NOMO-1 treated with dmso at 0.1 percent for 144 hours (cell line): Measurements from ENCODE around the gene NOTUM.

ENCODE experiments used
- DNase-seq: peaks from one replicate; lab custom pipeline; 2025; ENCODE audit not compliant: unreplicated experiment; lab: John Stamatoyannopoulos, UW

Gene NOTUM

DNA sequence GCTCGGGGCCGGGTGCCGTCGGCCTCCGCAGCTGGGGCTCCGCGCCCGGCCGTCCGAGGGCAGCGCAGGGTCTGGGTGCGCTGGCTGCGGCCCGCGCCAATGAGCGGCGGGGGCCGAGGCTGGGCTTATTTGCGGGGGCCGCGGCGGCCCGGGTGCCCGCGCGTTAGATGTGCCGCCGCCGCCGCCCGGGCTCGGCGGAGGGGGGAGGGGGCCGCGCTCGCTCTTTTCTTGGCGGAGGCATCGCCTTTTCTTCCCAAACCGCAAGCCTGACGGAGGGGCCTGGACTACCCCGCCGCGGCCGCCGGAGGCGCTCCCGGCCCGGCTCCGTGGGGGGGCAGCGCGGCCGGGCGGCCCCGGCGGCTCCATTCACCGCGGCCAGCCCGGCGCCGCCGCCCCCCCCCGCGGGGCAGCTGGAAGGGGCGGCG is at the start of gene NOTUM:
NOTUM (minus strand) TSS at position 101 of the 425 bp plus-strand sequence. CDS start 278 bp downstream, outside the sequence.
- DNase-seq: no peak

DNA sequence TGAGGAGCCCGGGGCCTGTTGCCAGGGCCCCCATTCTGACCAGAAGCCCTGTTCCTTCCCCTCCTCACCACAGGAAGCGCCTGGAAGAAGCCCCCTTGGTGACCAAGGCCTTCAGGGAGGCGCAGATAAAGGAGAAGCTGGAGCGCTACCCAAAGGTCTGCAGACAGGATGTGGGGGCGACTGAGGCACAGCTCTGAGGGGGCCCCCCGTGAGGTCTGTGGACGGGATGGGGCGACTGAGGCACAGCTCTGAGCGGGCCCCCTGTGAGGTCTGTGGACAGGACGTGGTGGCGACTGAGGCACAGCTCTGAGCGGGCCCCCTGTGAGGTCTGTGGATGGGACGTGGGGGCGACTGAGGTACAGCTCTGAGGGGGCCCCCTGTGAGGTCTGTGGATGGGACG is 48.4 kb upstream of the NOTUM start:
- DNase-seq: no peak

DNA sequence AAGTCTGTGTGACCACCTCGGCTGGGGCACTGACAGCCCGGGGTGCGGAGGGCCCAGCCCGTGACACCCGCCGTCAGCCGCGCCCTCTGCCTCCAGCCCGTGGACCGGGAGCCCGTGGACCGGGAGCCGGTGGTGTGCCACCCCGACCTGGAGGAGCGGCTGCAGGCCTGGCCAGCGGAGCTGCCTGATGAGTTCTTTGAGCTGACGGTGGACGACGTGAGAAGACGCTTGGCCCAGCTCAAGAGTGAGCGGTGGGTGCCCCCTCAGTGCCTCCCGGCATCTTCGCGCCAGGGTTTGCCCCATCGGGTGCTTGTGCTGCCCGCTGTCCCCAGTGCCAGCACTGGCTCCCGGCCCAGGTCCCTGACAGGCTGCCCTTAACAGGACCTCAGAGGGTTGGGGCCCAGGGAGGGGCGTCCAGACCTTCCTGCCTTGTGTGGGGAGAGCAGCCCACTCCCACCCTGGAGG is 48.0 kb upstream of the NOTUM start:
- DNase-seq: no peak

DNA sequence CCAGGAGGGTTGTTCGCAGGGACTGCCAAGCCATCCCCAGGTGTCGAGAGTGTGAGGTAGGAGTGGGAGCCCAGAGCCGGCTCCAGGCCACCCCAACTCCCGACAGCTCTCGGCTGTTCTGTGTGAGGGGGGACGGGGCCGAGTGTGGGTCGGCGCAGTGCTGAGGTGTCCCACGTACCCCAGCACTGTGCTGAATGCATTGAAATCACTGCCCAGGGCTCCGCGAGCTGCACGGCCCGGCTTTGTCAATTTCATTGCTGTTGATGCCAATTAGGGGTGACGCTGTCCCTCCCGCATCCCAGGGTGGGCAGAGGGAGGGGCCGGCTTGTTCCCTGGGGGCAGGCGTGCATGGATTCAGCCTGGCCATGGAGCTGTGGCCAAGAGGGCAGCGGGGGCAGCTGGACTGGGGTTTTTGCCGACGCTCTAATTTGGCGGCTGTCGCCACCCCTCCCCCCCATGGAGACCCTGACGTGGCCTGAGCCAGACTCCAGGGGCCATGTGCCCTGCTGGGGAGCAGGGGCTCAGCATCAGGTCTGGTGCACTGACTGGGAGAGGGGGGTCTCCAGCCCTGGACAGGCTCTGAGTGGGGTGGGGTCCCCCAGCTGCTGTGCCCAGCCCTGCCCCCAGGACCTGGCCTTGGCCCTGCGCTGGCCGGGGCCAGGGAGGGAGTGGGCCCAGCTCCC is 47.4 kb upstream of the NOTUM start:
- DNase-seq: no peak

DNA sequence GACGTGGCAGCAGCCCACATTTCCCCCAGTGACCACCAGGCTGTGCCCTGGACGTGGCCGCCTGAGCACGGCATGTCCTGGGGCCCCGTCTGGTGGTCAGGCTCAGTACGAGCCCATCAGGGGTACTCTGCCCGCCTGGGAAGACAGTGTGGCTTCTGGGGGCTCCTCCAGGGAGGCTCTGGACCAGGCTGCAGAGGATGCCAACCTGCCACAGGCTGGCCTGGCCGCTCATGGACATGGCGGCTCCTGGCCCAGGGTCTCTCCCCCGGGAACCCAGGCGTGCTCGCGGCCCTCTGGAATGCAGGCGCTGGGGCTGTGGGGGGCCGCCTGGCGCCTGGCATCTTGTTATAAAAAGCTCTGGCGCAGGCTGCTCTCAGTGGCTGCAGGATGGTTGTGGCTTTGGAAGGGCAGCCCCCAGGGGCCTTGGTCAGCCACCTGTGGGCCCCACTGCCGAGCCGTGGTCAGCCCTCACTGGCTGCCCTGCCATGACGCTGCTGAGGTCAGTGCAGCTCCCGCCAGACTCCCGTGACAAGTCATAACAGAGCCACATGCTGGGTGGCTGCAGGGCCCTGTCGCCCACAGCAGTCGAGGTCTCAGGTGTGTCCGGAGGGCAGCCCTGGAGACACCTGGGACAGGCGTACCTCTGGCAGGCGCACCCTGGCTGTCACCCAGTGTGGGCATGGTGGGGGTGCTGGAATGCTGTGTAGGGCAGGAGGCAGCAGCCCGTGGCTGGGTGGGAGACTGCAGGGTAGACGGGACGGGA is 46.7 kb upstream of the NOTUM start:
- DNase-seq: no peak

DNA sequence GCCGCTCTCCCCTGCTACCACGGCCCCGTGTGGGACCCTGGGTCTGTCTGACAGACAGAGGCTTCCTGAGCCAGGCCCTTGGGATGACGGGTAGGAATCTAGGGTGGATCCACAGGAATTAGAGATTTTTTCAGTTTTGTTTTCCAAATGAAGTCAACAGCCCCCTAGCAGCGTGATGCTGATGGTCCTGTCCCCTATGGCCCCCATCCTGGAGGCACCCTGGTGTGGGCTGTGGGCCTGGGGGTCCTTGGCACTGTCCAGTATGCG is 46.2 kb upstream of the NOTUM start:
- DNase-seq: no peak

DNA sequence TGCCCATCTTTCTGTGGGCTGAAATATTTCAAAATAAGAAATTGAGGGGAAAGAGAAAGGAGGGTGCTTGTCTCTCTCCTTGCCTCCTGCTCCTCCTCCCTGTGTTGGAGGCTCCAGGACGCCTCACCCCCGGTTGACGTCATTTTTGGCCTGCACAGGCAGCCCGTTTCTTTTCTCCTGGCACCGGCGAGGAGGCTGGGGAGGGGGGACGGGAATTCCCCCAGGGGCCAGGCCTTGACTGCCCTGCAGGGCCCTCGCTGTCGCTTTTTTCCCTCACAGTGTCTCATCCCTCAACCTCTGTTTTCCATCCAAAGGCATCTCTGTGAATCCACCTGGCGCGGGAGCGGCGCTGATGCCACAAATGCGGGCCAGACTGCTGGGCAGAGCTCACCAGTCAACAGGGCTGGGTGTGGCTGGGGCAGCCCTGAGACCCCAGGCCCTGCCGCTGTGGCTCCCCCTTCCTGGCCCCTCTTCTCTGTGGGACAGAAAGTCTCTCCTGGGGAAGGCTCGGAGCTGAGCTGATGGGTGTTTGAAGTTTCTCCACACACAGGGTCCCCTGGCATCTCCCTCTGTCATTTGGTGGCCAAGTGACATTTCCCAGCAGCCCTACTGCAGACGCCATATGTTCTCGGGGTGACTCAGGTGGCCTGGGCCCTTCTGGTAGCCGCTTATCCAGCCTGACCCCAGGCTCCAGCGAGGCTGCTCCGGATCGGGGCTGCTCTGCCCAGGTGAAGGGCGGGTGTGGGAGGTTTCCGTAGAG is 45.7 kb upstream of the NOTUM start:
- no peak for DNase-seq

DNA sequence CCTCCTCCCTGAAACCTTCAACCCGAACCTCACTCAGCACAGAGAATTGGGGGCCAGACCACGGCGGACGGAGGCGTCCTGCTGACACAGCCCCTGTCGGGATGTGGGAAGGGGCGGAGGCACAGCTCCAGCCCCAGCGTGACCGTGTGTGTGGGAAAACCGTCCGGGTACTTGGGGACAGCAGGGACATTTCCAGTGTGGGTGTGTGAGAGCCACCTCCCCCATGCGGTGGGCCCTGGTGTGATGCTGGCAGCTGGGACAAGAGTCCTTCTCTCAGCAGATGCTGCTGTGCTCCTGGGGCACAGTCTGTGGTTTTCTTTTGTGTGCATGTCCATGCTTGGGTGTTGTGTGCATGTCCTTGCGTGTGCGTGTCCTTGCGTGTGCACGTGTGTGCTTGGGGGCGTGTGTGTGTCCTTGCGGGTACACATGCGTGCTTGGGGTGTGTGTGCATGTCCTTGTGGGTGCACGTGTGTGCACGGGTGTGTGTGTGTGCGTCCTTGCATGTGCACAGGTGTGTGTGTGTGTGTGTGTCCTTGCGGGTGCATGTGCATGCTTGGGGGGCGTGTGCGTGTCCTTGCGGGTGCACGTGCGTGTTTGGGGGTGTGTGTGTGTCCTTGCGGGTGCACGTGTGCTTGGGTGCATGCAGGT is 44.8 kb upstream of the NOTUM start:
- DNase-seq: no peak

DNA sequence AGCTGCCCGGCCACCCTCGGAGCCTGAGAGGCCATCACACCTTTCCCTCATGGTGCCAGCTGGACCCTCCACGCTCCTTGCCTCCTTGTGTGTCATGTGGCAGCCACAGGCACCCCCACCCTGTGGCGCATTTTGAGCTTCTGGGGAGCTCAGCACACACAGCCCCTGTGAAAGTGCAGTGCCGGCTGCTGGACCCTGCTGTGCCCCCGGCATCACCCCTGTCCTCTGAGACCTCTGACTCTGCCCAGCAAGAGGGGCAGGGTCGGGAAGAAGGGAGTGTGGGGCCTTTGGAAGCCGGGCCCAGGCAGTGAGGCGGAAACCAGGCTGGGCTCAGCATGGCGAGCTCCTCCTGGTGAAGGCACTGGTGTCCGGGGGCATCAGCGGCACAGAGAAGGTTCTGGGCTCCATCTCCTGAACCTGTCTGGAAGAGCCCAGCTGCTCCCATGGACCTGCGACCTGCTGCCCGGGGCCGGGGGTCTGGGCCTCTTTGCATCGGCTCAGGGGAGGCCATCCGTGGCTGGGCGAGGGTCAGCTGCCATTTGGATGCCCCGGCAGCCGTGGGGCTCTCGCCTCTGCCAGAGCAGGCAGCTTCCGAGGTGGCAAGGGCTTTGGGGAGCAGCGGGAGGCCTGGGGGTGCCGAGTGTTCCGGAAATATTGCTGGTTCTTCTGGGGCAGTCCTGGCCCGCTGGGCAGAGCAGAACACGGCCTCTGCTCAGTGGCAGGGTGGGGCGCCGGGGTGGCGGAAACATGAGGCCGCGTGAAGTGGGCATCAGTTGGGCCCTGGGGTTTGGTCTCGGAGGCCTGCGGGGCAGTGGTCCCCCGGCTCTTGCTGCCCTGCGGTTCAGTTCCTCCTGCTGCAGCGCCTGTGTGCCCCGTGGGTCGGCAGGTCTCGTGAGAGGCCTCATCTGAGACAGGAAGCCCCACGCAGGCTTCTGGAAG is 43.8 kb upstream of the NOTUM start:
- DNase-seq: no peak

DNA sequence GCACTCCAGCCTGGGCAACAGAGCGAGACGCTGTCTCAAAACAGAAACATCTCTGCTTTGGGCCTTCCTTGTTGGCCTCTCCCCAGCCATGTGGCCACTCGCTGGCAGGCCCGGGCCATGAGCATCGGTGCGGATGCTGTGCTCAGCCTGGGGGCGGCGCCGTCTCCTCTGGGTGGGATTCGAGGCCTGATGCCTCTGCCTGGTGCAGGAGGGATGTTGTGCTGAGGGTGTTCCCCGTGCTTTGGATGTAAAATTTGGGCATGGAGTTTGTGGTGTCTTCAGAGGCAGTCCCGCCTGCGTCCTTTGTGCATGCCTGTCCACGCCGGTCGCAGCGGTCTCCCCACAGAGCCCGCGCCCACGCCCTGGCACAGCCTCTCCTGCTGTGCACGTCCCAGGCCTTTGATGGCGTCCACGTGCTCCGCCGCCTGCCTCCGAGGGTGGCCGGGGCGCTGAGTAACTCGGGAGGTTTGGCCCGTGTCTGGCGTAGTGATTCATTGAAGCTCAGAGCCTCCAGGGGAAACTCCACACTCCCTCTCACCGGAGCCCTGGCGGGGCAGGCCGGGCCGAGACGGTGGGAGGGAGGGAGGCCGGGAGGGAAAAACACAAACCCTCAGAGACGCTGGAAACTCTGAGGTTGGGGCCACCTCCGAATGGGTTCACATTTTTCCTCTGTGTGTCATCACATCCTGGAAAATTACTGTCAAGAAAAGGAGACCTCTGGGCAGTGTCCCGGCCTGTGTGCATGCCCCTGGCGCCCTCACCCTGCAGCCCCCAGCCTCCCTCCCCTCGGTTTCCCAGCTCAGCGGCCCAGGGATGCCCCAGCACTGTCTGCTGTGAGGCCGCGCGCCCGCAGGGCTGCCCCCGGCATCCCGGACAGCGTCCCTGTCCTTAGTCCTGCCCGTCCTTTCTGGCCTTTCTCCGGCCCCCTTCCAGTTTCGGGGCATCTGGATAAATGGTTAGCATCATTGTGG is 42.7 kb upstream of the NOTUM start:
- no peak for DNase-seq

DNA sequence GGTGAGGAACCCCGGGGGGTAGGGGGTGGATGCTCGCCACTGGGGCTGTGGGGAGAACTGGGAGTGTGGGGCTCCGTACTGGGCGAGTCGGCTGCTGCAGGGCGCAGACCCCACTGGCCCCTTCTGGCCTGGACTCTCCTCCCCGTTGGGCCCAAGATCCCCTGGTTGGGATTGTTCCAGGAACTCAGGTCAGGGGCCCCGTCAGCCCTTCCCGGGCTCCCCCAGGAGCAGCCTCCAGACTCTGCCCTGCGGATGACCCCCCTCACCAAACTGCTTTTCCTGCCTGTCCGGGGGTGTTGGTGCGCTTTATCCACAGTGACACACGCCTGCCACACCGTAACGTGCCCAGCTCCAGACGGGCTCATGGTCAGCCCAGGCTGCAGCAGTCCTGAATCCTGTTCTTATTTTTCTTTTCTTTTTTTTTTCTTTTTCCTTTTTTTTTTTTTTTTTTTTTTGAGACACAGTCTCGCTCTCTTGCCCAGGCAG is 40.6 kb upstream of the NOTUM start:
- no peak for DNase-seq

DNA sequence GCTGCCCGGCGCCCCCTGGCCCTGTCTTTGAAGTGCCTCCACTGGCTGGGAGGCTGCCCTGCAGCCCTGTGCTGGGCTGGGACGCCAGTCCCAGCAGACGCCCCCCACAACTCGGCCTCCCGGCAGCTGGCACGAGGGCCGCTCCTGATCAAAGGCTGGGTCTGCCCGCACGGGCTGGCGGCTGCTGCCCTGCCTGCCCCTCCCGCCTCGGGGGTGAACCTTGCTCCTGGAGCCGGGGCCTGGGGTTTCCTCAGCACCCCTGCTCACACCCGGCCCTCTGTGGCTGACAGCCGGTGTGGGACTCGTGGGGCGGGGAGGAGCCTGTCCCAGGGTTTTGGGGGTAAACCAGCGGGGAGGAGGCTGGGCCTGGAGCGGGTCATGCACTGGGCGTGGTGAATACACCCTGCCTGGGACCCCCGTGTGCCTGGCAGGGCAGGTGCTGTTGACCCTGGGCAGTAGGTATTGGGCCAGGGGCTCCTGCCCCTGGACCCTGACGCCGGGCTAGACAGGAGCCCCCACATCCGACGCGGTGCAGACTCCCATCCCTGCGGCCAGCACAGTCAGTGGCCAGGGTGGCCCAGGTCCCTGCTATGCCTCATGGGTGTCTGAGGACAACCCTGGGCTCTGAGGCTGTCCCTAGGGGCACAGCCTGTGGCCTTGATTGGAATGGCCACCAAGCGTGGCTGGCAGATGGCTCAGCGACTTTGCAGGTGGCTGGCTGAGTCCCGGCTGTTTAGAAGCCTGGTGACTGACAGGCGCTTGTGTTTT is 40.0 kb upstream of the NOTUM start:
- no peak for DNase-seq

DNA sequence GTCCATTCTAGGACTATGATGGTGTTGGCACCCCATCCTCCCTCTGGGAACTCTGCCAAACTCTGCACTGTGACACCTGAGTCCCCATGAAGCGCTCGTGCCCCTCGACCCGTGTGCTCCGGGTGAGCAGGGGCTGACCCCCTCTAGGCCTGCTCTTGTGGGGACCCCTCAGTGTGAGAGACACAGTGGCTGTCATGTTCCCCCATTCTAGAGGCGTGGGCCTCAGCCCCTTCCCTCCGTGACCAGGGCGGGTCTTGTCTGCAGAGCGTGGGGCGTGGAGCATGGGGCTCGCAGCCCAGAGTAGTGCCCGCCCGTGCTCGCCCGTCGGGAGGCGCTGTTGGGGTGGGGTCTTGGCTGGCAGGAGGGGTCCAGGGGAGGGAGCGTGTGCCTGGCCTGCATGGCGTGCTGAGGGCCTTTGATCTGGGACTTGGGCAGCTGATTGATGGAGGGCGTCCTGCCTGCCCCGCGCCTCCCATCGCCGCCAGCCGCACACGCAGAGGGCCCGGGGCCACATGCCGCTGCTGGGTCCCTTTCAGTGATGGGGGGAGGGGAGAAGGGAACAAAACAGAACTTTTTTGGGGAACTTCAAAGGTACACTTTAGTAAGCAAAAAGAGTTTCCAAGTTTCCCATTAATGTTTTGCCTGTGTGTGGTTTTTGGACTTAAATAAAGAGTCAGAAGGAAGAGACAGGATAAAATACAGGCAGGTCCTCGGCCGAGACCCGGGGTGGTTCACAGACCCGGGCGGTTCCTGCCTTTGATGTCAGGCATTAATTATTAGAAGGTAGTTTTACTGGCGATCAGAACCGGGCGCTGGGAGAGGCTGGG is 39.2 kb upstream of the NOTUM start:
- no peak for DNase-seq

DNA sequence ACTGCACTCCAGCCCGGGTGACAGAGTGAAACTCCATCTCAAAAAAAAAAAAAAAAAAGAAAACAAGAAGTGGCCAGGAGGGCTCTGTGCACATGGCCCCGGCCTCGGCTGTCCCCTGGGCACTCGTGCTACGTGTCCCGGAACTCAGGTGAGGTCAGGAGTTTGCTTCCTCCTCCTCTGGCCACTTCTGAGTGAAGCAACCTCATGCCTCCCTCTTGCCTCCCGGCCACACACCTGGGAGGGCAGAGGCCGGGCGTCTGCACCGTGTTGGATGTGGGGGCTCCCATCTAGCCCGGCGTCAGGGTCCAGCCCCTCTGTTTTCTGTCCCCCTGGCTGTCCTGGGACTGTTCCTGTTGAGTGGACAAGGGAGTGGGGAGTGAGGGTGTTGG is 38.6 kb upstream of the NOTUM start:
- no peak for DNase-seq

DNA sequence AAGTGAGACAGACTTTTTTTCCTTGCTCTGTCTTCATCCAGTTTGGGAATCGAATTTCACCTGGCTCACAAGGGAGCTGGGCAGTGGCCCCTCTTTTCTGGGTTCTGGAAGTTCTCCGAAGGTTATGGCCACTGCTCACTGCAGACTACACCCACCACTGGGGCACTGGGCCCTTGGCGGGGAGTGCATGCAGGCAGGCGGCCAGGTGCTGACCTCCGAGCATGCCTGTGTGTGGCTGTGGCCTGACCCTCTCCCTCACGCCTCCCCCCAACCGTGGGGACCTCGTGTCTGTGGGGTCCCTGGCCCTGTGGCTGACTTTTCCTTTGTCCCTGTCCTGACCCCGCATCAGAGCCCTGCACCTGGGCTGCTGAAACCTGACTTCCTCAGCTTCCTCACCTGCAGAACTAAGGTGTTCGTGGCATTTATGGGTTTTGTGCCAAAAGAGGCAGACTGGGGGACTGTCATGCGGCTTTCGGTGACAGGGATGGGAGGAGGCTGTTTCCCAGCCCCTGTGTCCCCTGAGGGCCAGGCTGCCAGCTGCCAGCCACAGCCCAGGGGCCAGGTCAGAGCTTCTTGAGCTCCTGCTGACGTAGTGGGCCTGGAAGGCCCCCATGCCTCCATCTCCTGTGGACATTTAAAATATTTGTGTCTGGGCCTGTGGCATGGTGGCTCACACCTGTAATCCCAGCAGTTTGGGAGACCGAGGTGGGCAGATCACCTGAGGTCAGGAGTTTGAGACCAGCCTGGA is 37.9 kb upstream of the NOTUM start:
- no peak for DNase-seq

DNA sequence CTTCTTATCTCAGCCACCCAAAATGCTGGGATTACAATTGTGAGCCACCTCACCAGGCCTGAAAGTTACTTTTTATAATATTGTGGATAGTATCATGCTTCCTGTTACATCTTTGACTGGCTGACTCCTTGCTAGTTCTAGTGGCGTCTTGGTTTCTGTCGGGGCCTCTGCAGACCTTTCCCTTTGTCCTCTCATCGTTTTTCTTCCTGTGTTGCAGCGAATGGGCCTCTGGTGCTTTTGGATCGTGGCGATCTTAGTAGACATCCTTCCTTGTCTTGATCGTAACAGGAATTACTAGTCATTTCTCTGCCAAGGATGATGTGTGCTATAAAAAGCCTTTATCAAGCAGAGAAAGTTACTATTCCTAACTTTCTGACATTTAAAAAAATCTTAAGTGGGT is 37.2 kb upstream of the NOTUM start:
- no peak for DNase-seq
